Mesenchymal stem cell (in vitro differentiated cells and primary cell): ENCODE results near the gene CCDC9B.

Experiments
- DNase-seq: peaks from one replicate; pipeline ENCODE4 v3.0.0-alpha.2; 2013
- H2AFZ ChIP-seq: one replicate; pipeline ENCODE4 v1.6.1; 2013; ENCODE audit warnings: low read depth, mild to moderate bottlenecking, control low read depth, inconsistent platforms, low read length, moderate library complexity
- H2AK5ac ChIP-seq: 2 replicates; pipeline ENCODE4 v1.6.1; 2013; ENCODE audit warnings: low read length, moderate library complexity, mild to moderate bottlenecking, inconsistent platforms; ENCODE audit not compliant: severe bottlenecking
- H2BK120ac ChIP-seq: one replicate; pipeline ENCODE4 v1.6.1; 2013; ENCODE audit warnings: low read depth, mild to moderate bottlenecking, inconsistent platforms, low read length, moderate library complexity
- H2BK12ac ChIP-seq, 2 experiments: one replicate each; pipeline ENCODE4 v1.6.1; 2013; ENCODE audit warnings: inconsistent platforms in 2 of 2, low read length in 2 of 2, mild to moderate bottlenecking in 2 of 2, moderate library complexity in 2 of 2, control low read depth in 1 of 2
- H2BK15ac ChIP-seq: one replicate; pipeline ENCODE4 v1.6.1; 2013; ENCODE audit warnings: mild to moderate bottlenecking, low read depth, inconsistent platforms; ENCODE audit not compliant: poor library complexity, severe bottlenecking
- H2BK5ac ChIP-seq: 2 replicates; pipeline ENCODE4 v1.6.1; 2013; ENCODE audit warnings: low read depth, mild to moderate bottlenecking, low read length, control low read depth, inconsistent platforms; ENCODE audit not compliant: poor library complexity, severe bottlenecking
- H3K14ac ChIP-seq, 2 experiments: one replicate each; pipeline ENCODE4 v1.6.1; 2013; ENCODE audit warnings: inconsistent platforms in 2 of 2, low read length in 2 of 2, control low read depth in 1 of 2, mild to moderate bottlenecking in 1 of 2, moderate library complexity in 1 of 2
- H3K18ac ChIP-seq, 2 experiments: one replicate each; pipeline ENCODE4 v1.6.1; 2013; ENCODE audit warnings: inconsistent platforms in 2 of 2, low read length in 2 of 2, control low read depth in 1 of 2, low read depth in 1 of 2, mild to moderate bottlenecking in 1 of 2
- H3K23ac ChIP-seq, 2 experiments: one replicate each; pipeline ENCODE4 v1.6.1; 2013; ENCODE audit warnings: inconsistent platforms in 2 of 2, low read length in 2 of 2, mild to moderate bottlenecking in 2 of 2, moderate library complexity in 2 of 2, control low read depth in 1 of 2
- H3K27ac ChIP-seq: 2 replicates; pipeline ENCODE4 v1.5.1; 2013; ENCODE audit warnings: mild to moderate bottlenecking, moderate library complexity, low read length, control low read depth, inconsistent platforms; ENCODE audit not compliant: poor library complexity, severe bottlenecking
- H3K27me3 ChIP-seq, 2 experiments: 2 replicates each; pipeline versions ENCODE4 v1.6.1 to v1.7.0; 2013; ENCODE audit warnings: low read length in 2 of 2, mild to moderate bottlenecking in 2 of 2, moderate library complexity in 2 of 2, control low read depth in 1 of 2, inconsistent platforms in 1 of 2; ENCODE audit not compliant: control insufficient read depth in 1 of 2, insufficient read depth in 1 of 2
- H3K36me3 ChIP-seq, 2 experiments: 2 replicates each; pipeline versions ENCODE4 v1.6.1 to v1.7.0; 2013; ENCODE audit warnings: low read length in 2 of 2, control low read depth in 1 of 2, inconsistent platforms in 1 of 2, low read depth in 1 of 2, mild to moderate bottlenecking in 1 of 2; ENCODE audit not compliant: insufficient read depth in 2 of 2, control insufficient read depth in 1 of 2
- H3K4ac ChIP-seq, 2 experiments: one replicate each; pipeline ENCODE4 v1.6.1; 2013; ENCODE audit warnings: inconsistent platforms in 2 of 2, low read length in 2 of 2, mild to moderate bottlenecking in 2 of 2, moderate library complexity in 2 of 2, control low read depth in 1 of 2, low read depth in 1 of 2
- H3K4me1 ChIP-seq: 2 replicates; pipeline ENCODE4 v1.6.1; 2013; ENCODE audit warnings: low read depth, low read length, control low read depth; ENCODE audit not compliant: control insufficient read depth, insufficient read depth
- H3K4me2 ChIP-seq: 2 replicates; pipeline ENCODE4 v1.6.1; 2013; ENCODE audit warnings: low read length, mild to moderate bottlenecking, inconsistent platforms; ENCODE audit not compliant: poor library complexity, severe bottlenecking
- H3K4me3 ChIP-seq, 2 experiments: 2 replicates each; pipeline versions ENCODE4 v1.5.1 to v1.7.0; 2013; ENCODE audit warnings: low read length in 2 of 2, mild to moderate bottlenecking in 2 of 2, control low read depth in 1 of 2, low read depth in 1 of 2; ENCODE audit not compliant: insufficient read depth in 1 of 2
- H3K79me1 ChIP-seq: replicated peaks from 2 replicates; pipeline ENCODE4 v1.6.1; 2013; ENCODE audit warnings: mild to moderate bottlenecking, control low read depth, low read length, inconsistent platforms; ENCODE audit not compliant: poor library complexity, severe bottlenecking
- H3K9ac ChIP-seq: 2 replicates; pipeline ENCODE4 v1.7.0; 2013; ENCODE audit warnings: mild to moderate bottlenecking, low read length, moderate library complexity
- H3K9me3 ChIP-seq: 2 replicates; pipeline ENCODE4 v1.7.0; 2013; ENCODE audit warnings: mild to moderate bottlenecking, low read length; ENCODE audit not compliant: control insufficient read depth
- H4K8ac ChIP-seq: one replicate; pipeline ENCODE4 v1.6.1; 2013; ENCODE audit warnings: inconsistent platforms, mild to moderate bottlenecking, low read length, moderate library complexity
- H4K91ac ChIP-seq: one replicate; pipeline ENCODE4 v1.6.1; 2013; ENCODE audit warnings: mild to moderate bottlenecking, low read length, inconsistent platforms
- WGBS: methylation state at CpG from one replicate; pipeline ENCODE4 v1.1.7; 2013; ENCODE audit warnings: mixed read lengths; 5-methylcytosine and 5-hydroxymethylcytosine counted together

The CCDC9B gene

GRCh38 chr15:40317580-40317979 is 23.2 kb downstream of the CCDC9B start:
- H2BK5ac ChIP-seq, result no peak overlapping the region
- H3K4me1 ChIP-seq, result peaks cover 10% of the 10 kb centered on the region
- no peak overlapping the region for H4K8ac ChIP-seq
- H3K4me2 ChIP-seq, result no peak overlapping the region
- no peak overlapping the region for H2BK120ac ChIP-seq
- no peak overlapping the region for H3K4ac ChIP-seq
- no peak overlapping the region for H3K23ac ChIP-seq
- H3K9me3 ChIP-seq, result no peaks in the 10 kb centered on the region
- peaks cover 7 to 33% of the 10 kb centered on the region in 2 experiments for H3K27me3 ChIP-seq
- H3K9ac ChIP-seq, result no peak overlapping the region
- no peak for DNase-seq
- H2AK5ac ChIP-seq, result no peak overlapping the region
- no peak overlapping the region for H3K14ac ChIP-seq
- H2AFZ ChIP-seq, result no peak overlapping the region
- no peak overlapping the region for H3K4me3 ChIP-seq
- H3K27ac ChIP-seq, result no peak overlapping the region
- no peak overlapping the region for H2BK15ac ChIP-seq
- no peak overlapping the region for H4K91ac ChIP-seq
- H3K36me3 ChIP-seq, result no peaks in the 10 kb centered on the region
- 68% methylated on average over 3 of the region's 4 CpGs for WGBS
- no peak overlapping the region for H2BK12ac ChIP-seq
- H3K79me1 ChIP-seq, result no peaks in the 10 kb centered on the region
- no peak overlapping the region for H3K18ac ChIP-seq

DNA sequence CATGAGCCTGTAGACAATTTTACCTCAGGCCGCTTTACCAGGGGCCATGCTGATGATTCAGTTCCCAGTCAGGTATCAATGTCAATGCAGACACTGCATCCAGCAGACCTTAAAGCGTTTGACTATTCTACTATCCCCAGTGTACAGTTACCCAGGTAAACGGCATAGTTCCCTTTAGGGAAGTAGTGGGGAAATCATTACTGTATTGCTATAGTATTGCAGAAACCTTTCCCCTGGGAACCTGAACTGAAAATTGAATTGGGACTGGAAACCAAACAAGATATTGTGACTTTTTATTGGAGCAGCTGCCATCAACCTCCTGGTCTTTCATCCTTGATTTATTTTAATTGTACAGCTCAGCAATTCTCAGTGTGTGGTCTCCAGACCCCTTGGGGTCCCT is 23.8 kb downstream of the CCDC9B start:
- no peak overlapping the region for H2BK12ac ChIP-seq
- H4K91ac ChIP-seq, result no peak overlapping the region
- peaks cover 3% of the 10 kb centered on the region for H3K4me1 ChIP-seq
- H3K36me3 ChIP-seq, result no peaks in the 10 kb centered on the region
- no peak overlapping the region for H3K18ac ChIP-seq
- no peak overlapping the region for H3K4me3 ChIP-seq
- no peak overlapping the region for H3K9ac ChIP-seq
- H3K79me1 ChIP-seq, result no peaks in the 10 kb centered on the region
- H3K27ac ChIP-seq, result no peak overlapping the region
- H3K9me3 ChIP-seq, result no peaks in the 10 kb centered on the region
- peaks cover 14 to 39% of the 10 kb centered on the region in 2 experiments for H3K27me3 ChIP-seq
- no peak overlapping the region for H3K4me2 ChIP-seq
- H2AFZ ChIP-seq, result no peak overlapping the region
- H2BK5ac ChIP-seq, result no peak overlapping the region
- H3K4ac ChIP-seq, result no peak overlapping the region
- no peak overlapping the region for H4K8ac ChIP-seq
- WGBS, result 90% methylated on average over 1 of the region's 3 CpGs
- H3K14ac ChIP-seq, result no peak overlapping the region
- no peak overlapping the region for H2BK120ac ChIP-seq
- no peak overlapping the region for H3K23ac ChIP-seq
- DNase-seq, result no peak
- H2AK5ac ChIP-seq, result no peak overlapping the region
- no peak overlapping the region for H2BK15ac ChIP-seq

- Histone ChIP-seq H3K36me3 (no peaks in the 10 kb centered on the region), H3K18ac (no peak overlapping the region), H4K8ac (no peak overlapping the region), H4K91ac (no peak overlapping the region), H3K79me1 (no peaks in the 10 kb centered on the region), H2BK120ac (no peak overlapping the region), H3K4ac (no peak overlapping the region), H3K27ac (no peak overlapping the region), H2BK5ac (no peak overlapping the region), H2AK5ac (no peak overlapping the region), H2BK12ac (no peak overlapping the region), H3K9ac (no peak overlapping the region), H3K4me3 (no peak overlapping the region), H3K23ac (no peak overlapping the region), H3K4me1 (peaks cover 6% of the 10 kb centered on the region), H3K14ac (no peak overlapping the region), H2AFZ (no peak overlapping the region), H3K9me3 (no peaks in the 10 kb centered on the region), H3K4me2 (no peak overlapping the region), H3K27me3 (peaks cover 32 to 57% of the 10 kb centered on the region in 2 experiments), H2BK15ac (no peak overlapping the region)
- DNase-seq, result no peak
- WGBS, result 67% methylated on average over 3 of the region's 4 CpGs
These were observed 25.9 kb downstream of the CCDC9B start for GRCh38 chr15:40314723-40315276.

- 70% methylated on average over 10 of the region's 10 CpGs for WGBS
- Histone ChIP-seq H2AK5ac (no peak overlapping the region), H3K79me1 (no peaks in the 10 kb centered on the region), H3K36me3 (no peaks in the 10 kb centered on the region), H2BK15ac (no peak overlapping the region), H3K9me3 (no peaks in the 10 kb centered on the region), H2BK5ac (no peak overlapping the region), H3K23ac (no peak overlapping the region), H3K9ac (no peak overlapping the region), H2BK120ac (no peak overlapping the region), H4K8ac (no peak overlapping the region), H3K4me2 (no peak overlapping the region), H3K27me3 (peaks cover 42 to 57% of the 10 kb centered on the region in 2 experiments), H3K14ac (no peak overlapping the region), H3K18ac (no peak overlapping the region), H4K91ac (no peak overlapping the region), H2AFZ (no peak overlapping the region), H3K27ac (no peak overlapping the region), H2BK12ac (peak overlapping the region in 1 of 2 experiments; percentile 11), H3K4me3 (no peak overlapping the region), H3K4me1 (peaks cover 9% of the 10 kb centered on the region), H3K4ac (no peak overlapping the region)
- no peak for DNase-seq
These were observed 27.0 kb downstream of the CCDC9B start for GRCh38 chr15:40313531-40314398.
